HG02798 (cell line): Measurements from ENCODE around the gene GRM6.
A peak's percentile ranks its signal among the peaks of the same experiment; 100 is the strongest.

Source experiments
- ATAC-seq: cut with Tn5 transposase; IDR thresholded peaks from one replicate; pipeline ENCODE4 v1.9.1; 2021; ENCODE audit warnings: mild to moderate bottlenecking; ENCODE audit not compliant: unreplicated experiment, poor library complexity

The GRM6 gene

DNA sequence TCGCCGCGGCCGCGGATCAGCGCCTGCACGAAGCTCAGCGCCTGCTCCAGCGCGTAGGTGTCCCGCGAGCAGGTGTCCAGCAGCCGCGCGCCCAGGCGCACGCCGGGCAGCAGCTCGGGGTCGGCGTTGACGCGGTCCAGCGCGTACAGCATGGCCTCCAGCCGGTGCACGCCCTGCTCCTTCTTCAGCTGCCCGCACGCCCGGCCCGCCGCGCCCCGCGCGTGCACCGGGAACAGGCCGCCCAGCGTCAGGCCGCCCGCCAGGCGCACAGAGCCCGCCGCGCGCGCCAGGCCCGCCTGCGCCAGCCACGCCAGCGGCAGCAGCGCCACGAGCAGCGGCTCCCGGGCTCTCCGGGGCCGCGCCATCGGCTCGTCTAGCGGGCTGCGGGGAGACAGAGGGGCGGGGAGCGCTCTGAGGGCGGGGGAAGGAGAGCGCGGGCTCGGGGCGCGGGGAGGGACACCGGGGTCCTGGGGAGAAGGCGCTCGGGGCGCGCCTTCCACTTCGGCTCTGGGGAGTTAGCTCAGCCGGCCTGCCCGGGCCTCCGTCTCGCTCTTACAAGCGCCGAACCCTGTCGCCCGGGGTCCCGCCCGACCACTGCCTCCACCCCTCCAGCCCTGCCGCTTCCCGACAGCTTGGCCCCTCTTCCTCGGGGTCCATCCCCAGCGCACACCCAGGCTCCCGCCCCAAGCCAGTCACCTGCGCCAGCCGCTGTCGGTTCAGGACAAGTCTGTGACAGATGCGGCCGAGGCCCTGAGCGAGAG is at the start of gene GRM6:
GRM6 (minus strand) TSS at position 741 of the 761 bp plus-strand sequence; CDS start at position 365, 376 bp downstream.
- ATAC-seq = no peak

GRCh38 chr5:179044765-179045164 is 49.6 kb upstream of the GRM6 start:
- no peak for ATAC-seq

- ATAC-seq = no peak
Observed at GRCh38 chr5:179033004-179033580, 38.0 kb upstream of the GRM6 start.

DNA sequence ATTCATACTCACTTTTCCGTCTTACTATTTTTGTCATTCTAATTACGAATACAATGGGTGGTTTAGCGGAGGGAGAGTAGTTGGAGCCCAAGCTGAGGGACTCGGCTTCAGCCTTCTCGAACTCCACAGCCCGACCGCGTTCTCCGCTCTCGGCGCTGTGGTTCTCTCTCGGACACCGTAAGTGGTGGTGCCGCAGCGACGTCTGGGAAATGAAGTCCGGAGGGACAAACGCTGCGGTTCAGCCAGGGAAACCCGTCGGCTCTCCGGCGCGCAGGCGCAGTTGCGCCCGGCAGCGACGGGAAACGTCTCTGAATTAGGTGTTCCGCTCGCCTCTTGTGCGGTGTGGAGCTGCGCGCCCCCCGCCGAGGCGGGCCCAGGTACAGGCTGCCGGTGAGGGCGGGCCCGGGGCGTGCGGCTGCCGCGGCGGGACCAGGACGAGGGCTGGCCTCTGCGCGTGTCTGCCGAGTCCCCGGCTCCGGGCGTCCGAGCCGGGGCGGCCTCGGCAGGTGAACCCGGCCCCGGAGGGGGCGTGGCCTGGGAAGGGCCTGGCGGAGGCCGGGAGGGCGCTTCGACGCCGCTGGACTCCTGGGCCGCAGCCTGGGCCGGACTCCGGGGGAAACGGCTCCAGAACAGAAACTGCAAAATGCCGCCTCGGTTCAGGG is 28.5 kb upstream of the GRM6 start, which contains the start of gene ZNF879:
ZNF879 (plus strand) TSS at position 277 of the 662 bp plus-strand sequence. CDS start 1,201 bp downstream, outside the sequence.
- ATAC-seq = peak; percentile 83

DNA sequence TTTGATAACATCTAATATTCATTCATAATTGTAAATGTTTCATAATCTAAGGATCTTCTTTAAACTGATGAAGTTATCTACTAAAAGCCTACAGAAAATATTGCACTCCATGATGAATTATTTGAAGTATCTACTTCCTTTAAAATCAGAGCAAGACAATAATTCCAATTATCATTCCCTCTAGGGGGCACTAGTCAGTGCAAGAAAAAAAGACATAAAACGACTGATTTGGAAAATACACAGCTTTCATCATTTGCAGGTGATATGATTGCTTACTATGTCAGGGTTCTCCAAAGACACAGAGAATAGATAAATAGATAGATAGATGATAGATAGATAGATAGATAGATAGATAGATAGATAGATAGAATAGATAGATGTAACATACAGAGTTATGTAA is 13.5 kb upstream of the GRM6 start:
- ATAC-seq = no peak

DNA sequence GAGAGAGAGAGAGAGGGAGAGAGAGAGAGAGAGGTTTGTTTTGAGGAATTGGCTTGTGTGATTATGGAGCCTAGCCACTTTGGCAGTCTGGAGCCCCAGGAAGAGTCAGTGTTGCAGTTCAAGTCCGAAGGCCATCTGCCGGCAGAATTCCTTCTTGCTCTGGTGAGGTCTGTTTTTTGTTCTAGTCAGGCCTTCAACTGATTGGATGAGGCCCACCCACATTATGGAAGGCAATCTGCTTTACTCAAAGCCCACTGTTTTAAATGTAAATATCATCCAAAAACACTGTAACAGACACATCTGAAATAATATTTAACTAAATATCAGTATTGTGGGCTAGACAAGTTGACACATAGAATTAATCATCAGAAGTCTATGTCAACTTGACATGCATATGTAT is 11.4 kb upstream of the GRM6 start:
- no peak for ATAC-seq

- no peak for ATAC-seq
Observed at GRCh38 chr5:178998441-178998840, 3.3 kb upstream of the GRM6 start.

DNA sequence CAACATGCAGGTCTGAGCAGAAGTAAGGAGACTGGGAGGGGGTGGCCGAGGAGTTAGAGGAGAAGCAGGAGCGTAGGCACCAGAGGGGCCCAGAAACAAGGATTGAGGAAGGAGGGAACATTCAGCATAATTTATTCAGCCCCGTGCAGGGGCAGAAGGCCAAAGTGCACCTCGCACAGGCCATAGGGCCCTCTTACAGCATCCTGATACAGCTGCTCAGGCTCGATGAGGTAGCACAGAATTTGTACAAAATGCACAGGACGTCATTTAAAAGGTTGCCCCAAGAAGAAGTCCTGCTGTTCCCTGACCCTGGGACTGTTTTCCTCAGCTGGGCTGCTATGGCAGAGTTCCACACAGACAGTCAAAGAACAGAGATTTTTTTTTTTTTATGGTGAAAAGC is 2.1 kb upstream of the GRM6 start:
- ATAC-seq = no peak

DNA sequence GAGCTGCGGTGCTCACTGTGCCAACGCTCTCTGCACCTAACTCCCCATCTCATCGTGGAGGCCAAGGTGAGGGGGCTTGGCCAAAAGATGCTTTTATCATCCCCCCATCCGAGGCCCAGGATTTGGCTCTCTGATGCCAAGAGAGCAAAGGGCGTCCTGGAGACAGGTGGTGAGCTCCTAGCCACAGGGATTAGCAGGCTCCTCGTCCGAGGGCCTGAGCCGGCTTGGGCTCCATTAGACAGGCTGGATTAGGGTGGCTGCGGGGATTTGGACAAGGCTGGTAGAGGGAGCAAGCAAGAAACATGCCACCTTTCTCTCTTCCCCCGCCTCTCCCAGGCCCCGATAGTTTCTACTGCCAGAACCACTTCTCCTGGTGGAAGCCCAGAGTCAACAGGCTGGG is 1.0 kb upstream of the GRM6 start:
- no peak for ATAC-seq

GRCh38 chr5:178995341-178995690 is 196 bp upstream of the GRM6 start:
- no peak for ATAC-seq

- ATAC-seq = no peak
Observed at GRCh38 chr5:178993955-178994579, 1.1 kb downstream of the GRM6 start.

DNA sequence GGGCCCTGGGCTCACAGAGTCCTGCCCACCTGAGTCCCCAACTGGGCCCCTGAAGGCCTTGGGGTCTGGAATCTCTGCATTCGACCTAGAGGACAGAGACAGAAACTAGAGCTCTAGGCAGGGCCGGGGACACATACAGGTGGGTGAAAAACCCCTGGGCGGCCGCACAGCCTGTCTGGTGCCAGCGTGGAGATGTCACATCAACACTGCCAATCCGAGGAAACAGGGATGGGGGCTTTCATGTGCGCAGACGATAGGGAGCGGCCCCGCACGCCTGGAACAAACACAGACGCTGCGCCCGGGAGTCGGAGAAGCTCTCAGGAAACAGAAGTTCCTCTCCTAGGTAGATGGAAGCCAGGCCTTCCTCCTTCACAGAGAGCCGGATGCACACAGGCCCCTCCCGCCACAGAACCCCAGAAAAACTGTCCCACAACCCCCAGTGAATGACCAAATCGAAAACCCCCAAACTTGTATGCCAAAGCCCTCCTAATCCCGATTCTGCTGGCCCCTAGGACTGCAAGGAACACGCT is 1.8 kb downstream of the GRM6 start:
- no peak for ATAC-seq

DNA sequence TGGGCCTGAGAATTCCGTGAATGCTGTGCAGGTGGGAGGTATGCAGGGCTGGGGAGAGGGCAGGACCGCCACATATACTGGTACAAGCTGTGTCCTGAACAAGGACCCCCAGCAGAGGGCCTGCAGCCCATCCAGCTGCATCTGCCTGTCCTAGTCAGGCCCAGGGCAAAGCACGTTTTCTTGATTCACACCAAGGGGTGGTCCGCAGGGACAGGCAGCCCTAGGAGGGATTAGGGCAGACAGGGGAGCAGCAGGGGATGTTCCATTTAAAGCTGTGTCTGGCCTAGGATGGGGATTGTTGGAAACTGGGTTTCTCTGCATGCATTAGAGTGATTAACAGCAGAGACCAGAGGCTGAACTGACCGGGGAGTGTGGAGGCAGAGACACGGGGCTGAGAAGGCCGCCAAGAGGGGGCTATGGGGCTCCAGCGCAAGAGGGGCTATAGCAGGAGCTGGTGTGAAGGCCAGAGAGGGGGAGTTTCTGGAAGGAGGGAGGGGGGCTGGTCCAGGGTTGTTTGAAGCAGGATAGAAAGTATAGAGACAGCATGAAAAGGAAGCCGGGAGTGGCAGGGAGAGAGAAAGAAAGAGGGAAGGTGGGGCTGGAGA is 2.7 kb downstream of the GRM6 start:
- ATAC-seq = no peak

- no peak for ATAC-seq
Observed at GRCh38 chr5:178991190-178992145, 3.7 kb downstream of the GRM6 start.

GRCh38 chr5:178990491-178990890 is 4.6 kb downstream of the GRM6 start:
- ATAC-seq = no peak

DNA sequence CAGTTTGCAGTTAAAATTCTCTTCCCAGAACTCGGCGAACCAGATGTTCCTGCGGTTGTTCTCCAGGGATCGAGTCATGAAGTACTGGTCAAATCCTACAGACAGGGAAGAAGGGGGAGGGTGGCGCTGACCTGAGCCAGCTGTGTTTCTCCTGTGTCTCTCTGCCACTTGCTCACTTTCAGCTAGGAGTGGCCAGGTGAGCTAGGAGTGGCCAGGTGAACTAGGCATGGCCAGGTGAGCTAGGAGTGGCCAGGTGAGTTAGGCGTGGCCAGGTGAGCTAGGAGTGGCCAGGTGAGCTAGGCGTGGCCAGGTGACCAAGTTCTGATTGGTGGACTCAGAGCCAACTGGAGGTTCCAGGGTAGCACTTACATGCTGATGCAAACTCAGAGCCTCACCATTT is 5.8 kb downstream of the GRM6 start:
- ATAC-seq = no peak

GRCh38 chr5:178988436-178989220 is 6.5 kb downstream of the GRM6 start:
- ATAC-seq = no peak

GRCh38 chr5:178986326-178986960 is 8.7 kb downstream of the GRM6 start:
- no peak for ATAC-seq
